Keratinocyte (primary cell): ENCODE results near the gene ZSWIM6.

Experiments
- CTCF ChIP-seq, 3 experiments: IDR thresholded peaks in 1 of 3; conservative IDR thresholded peaks in 1 of 3; optimal IDR thresholded peaks in 1 of 3; 2 replicates in 2 of 3; 3 replicates in 1 of 3; pipeline versions ENCODE3 to v1.5.1; 2011; ENCODE audit warnings: low read length in 3 of 3, mild to moderate bottlenecking in 3 of 3, moderate library complexity in 2 of 3, control low read depth in 1 of 3, inconsistent platforms in 1 of 3; ENCODE audit not compliant: insufficient read depth in 2 of 3; ENCODE audit errors: extremely low read depth in 1 of 3
- EZH2 ChIP-seq: IDR thresholded peaks from one replicate; pipeline ENCODE4 v1.6.1; 2012; ENCODE audit warnings: inconsistent platforms, mild to moderate bottlenecking, low read length, moderate library complexity

- TF ChIP-seq CTCF (optimal IDR thresholded peaks at IDR 0.05 in 1 of 3, IDR thresholded peaks at IDR 0.05 in 1 of 3, conservative IDR thresholded peaks at IDR 0.05 in 1 of 3; ENCODE audit: extremely low read depth in 1 of 3, insufficient read depth in 2 of 3, low read length in 3 of 3) (no peak), EZH2 (no peak)
These were observed 62.1 kb downstream of the ZSWIM6 start for GRCh38 chr5:61394078-61394704.
